ENCODE data around the gene TTC7B.

The TTC7B gene

GRCh38 chr14:90523544-90523943, 292.7 kb downstream of the TTC7B start:
- Histone ChIP-seq H3K27ac (ENCODE audit: low read depth, low read length, poor library complexity, severe bottlenecking) (no peak overlapping the region), H4K20me1 (ENCODE audit: insufficient read depth, low read length) (no peaks in the 10 kb centered on the region), H3K4me2 (ENCODE audit: low read length) (no peak overlapping the region), H3K27me3 (ENCODE audit: insufficient read depth, low read length) (no peaks in the 10 kb centered on the region; the same call in 1 of the 2 replicates), H3K4me3 (ENCODE audit: low read depth, low read length, poor library complexity, severe bottlenecking) (no peak overlapping the region), H3K79me2 (ENCODE audit: insufficient read depth, low read length) (no peaks in the 10 kb centered on the region), H3K4me1 (ENCODE audit: insufficient read depth, low read length, severe bottlenecking) (no peaks in the 10 kb centered on the region), H3F3A (ENCODE audit: insufficient read depth, low read length) (no peaks in the 10 kb centered on the region), H3K9ac (ENCODE audit: low read length) (no peak overlapping the region), H3K9me3 (ENCODE audit: low read length) (no peaks in the 10 kb centered on the region), H2AFZ (ENCODE audit: low read length) (no peak overlapping the region), H3K36me3 (ENCODE audit: insufficient read depth, low read length) (no peaks in the 10 kb centered on the region; the same call in 1 of the 2 replicates), H3K9me2 (ENCODE audit: low read depth, low read length) (no peaks in the 10 kb centered on the region)
- TF ChIP-seq CTCF (IDR thresholded peaks at IDR 0.05; ENCODE audit: low read length) (no peak), EZH2 (IDR thresholded peaks at IDR 0.05; ENCODE audit: borderline replicate concordance, low read length) (no peak)

GRCh38 chr14:90522571-90523191, 293.5 kb downstream of the TTC7B start:
- no peak overlapping the region for H3K4me2 ChIP-seq (ENCODE audit: low read length)
- no peaks in the 10 kb centered on the region for H3K4me1 ChIP-seq (ENCODE audit: insufficient read depth, low read length, severe bottlenecking)
- no peak for TF ChIP-seq CTCF (IDR thresholded peaks at IDR 0.05; ENCODE audit: low read length)
- no peak for TF ChIP-seq EZH2 (IDR thresholded peaks at IDR 0.05; ENCODE audit: borderline replicate concordance, low read length)
- H3K9me3 ChIP-seq (ENCODE audit: low read length): no peaks in the 10 kb centered on the region
- H3F3A ChIP-seq (ENCODE audit: insufficient read depth, low read length): no peaks in the 10 kb centered on the region
- H2AFZ ChIP-seq (ENCODE audit: low read length): no peak overlapping the region
- no peak overlapping the region for H3K9ac ChIP-seq (ENCODE audit: low read length)
- H3K27ac ChIP-seq (ENCODE audit: low read depth, low read length, poor library complexity, severe bottlenecking): no peak overlapping the region
- no peak overlapping the region for H3K4me3 ChIP-seq (ENCODE audit: low read depth, low read length, poor library complexity, severe bottlenecking)
- H4K20me1 ChIP-seq (ENCODE audit: insufficient read depth, low read length): no peaks in the 10 kb centered on the region
- H3K36me3 ChIP-seq (ENCODE audit: insufficient read depth, low read length): no peaks in the 10 kb centered on the region; the same call in 1 of the 2 replicates
- no peaks in the 10 kb centered on the region; the same call in 1 of the 2 replicates for H3K27me3 ChIP-seq (ENCODE audit: insufficient read depth, low read length)
- H3K79me2 ChIP-seq (ENCODE audit: insufficient read depth, low read length): no peaks in the 10 kb centered on the region
- no peaks in the 10 kb centered on the region for H3K9me2 ChIP-seq (ENCODE audit: low read depth, low read length)

- TF ChIP-seq CTCF (IDR thresholded peaks at IDR 0.05; ENCODE audit: low read length) (no peak), EZH2 (IDR thresholded peaks at IDR 0.05; ENCODE audit: borderline replicate concordance, low read length) (no peak)
- Histone ChIP-seq H4K20me1 (ENCODE audit: insufficient read depth, low read length) (no peaks in the 10 kb centered on the region), H3K4me2 (ENCODE audit: low read length) (no peak overlapping the region), H3K27ac (ENCODE audit: low read depth, low read length, poor library complexity, severe bottlenecking) (no peak overlapping the region), H3K9me3 (ENCODE audit: low read length) (no peaks in the 10 kb centered on the region), H3K4me1 (ENCODE audit: insufficient read depth, low read length, severe bottlenecking) (no peaks in the 10 kb centered on the region), H3K27me3 (ENCODE audit: insufficient read depth, low read length) (no peaks in the 10 kb centered on the region; the same call in 1 of the 2 replicates), H3K79me2 (ENCODE audit: insufficient read depth, low read length) (no peaks in the 10 kb centered on the region), H3K9ac (ENCODE audit: low read length) (no peak overlapping the region), H3K36me3 (ENCODE audit: insufficient read depth, low read length) (no peaks in the 10 kb centered on the region; the same call in 1 of the 2 replicates), H2AFZ (ENCODE audit: low read length) (no peak overlapping the region), H3F3A (ENCODE audit: insufficient read depth, low read length) (no peaks in the 10 kb centered on the region), H3K4me3 (ENCODE audit: low read depth, low read length, poor library complexity, severe bottlenecking) (no peak overlapping the region), H3K9me2 (ENCODE audit: low read depth, low read length) (no peaks in the 10 kb centered on the region)
Observed at GRCh38 chr14:90521930-90522483, 294.2 kb downstream of the TTC7B start.
